Measurements from ENCODE around the gene SELENOI. TPM values are rescaled to one million over a fixed set of nuclear protein-coding genes. Genes with fewer than 3 reads are reported as not detected.
"Not testable (repeated sequence)": the region's sequence is repeated elsewhere in the genome, so short reads cannot be mapped to it uniquely, and the experiment has no call there.

Gene SELENOI
- total RNA-seq, 1 experiment from 2014 or later: 19.0 TPM

DNA sequence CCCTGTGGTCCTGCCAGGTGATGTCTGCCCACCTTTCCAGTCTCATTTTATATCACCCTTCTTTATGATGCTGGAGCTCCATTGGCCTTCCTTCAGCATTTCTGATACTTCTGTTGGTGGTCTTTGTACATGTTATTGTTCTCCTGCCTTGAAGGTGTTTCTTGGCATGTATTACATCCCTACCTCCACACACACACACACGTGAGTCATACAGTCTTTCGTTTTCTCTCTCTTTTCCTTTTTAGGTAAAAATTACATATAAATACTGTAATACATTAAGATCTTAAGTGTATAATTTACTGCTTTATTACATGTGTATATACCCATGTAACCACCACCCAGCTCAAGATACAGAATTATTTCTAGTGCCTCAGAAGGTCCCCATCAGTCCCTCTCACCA is 10.8 kb downstream of the SELENOI start:
- DNase-seq (ENCODE audit: low read depth): no peak

DNA sequence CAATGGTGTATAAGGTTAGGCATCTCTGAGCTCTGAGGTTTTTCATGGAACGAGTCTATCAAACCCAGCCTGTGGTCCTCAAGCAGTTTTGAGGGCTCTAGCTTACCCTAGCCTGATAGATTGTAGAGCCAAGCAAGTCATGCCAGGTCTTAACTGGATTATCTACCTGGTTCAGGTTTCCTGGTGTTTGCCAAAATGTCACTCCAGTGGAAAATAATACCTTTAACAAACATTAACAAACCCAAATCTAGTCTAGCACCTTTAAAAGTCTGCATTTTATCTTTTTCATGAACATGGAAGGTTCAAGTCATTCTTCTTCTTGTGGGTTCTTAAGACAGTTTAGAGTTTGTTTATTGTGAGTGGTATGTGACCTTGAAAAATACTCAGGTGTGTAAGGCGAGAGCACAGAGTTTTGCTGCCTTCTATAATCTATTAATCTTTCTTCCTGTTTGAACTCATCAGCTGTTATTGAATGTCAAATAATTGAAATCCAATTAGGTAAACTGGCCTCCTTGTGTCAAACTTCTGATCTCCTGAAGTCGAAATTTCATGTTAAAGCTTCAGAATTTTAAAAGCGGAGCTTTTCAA is 14.0 kb downstream of the SELENOI start:
- no peak for DNase-seq (ENCODE audit: low read depth)

DNA sequence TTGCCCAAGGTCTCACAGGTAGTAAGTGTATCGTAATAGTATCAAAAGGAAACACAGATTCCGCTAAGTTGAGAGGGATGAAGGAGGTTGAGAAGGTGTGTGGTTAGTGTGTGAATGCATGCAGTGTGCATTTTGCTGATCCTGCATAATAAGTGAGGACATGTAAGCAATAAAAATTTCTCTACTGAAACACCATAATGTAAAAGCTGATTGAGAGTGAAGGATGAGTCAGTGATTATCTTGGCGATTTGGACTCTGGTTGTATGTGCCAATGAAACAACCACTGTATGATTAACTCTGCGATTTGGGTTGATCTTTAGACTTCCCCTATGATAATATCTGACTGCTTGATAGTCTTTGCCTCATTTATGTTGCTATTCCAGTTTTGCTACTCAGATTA is 17.4 kb downstream of the SELENOI start:
- no peak for DNase-seq (ENCODE audit: low read depth)

DNA sequence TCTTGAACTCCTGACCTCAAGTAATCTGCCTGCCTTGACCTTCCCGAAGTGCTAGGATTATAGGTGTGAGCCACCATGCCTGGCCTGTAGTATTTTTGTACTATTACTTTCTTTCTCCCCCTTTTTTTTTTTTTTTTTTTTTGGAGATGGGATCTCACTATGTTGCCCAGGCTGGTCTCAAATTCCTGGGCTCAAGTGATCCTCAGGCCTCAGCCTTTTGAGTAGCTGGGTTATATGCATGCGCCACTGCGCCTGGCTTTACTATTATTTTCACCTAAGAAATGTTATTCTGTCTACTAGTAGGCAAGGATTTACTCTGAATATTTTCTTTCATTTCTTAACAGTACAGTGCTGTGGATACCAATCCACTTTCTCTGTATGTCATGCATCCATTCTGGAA is 18.0 kb downstream of the SELENOI start:
- DNase-seq (ENCODE audit: low read depth): no peak

DNA sequence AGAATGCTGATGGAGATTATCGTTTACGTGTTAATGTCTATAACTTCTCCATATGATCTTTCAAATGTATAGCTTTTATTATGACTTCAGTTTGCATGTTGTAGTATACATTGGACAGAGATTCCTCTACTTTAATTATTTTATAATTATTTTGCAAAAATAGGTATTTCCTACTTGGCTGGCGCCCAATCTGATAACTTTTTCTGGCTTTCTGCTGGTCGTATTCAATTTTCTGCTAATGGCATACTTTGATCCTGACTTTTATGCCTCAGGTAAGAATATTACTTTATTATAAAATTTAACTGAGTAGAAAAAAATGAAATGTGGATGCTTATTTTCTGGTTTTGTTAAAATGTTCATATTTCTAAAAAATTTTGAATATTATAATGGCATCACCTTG is 18.7 kb downstream of the SELENOI start:
- DNase-seq (ENCODE audit: low read depth): no peak

DNA sequence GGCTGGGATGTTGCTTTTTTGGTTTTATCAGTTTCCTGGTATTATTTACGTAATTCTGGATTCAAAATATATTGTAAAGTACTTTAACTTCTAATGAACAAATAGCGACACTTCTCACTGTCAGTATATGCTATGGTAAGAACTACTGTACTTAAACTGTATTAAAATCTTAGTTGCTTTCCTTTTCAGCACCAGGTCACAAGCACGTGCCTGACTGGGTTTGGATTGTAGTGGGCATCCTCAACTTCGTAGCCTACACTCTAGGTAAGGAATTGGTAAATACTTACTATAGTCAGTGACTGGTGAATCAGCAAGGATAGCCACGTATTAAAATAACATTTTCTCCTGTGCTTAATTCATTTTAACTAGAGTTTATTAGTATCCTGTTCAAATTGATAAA is 21.0 kb downstream of the SELENOI start:
- DNase-seq (ENCODE audit: low read depth): no peak

DNA sequence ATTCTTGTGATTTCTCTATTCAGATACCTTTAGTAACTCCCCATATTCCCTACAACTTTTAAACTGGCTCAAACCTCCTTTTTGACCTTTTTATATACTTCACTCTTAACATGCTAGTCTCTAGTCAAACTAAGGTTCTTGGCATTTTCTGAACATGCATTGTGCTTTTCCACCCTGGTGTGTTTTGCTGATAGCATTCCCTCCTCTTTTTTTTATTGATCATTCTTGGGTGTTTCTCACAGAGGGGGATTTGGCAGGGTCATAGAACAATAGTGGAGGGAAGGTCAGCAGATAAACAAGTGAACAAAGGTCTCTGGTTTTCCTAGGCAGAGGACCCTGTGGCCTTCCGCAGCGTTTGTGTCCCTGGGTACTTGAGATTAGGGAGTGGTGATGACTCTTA is 23.7 kb downstream of the SELENOI start:
- DNase-seq (ENCODE audit: low read depth): not testable (repeated sequence)

DNA sequence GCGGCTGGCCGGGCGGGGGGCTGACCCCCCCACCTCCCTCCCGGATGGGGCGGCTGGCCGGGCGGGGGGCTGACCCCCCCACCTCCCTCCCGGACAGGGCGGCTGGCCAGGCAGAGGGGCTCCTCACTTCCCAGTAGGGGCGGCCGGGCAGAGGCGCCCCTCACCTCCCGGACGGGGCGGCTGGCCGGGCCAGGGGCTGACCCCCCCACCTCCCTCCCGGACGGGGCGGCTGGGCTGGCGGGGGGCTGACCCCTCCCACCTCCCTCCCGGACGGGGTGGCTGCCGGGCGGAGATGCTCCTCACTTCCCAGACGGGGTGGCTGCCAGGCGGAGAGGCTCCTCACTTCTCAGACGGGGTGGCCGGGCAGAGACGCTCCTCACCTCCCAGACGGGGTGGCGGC is 25.0 kb downstream of the SELENOI start:
- DNase-seq (ENCODE audit: low read depth): not testable (repeated sequence)

DNA sequence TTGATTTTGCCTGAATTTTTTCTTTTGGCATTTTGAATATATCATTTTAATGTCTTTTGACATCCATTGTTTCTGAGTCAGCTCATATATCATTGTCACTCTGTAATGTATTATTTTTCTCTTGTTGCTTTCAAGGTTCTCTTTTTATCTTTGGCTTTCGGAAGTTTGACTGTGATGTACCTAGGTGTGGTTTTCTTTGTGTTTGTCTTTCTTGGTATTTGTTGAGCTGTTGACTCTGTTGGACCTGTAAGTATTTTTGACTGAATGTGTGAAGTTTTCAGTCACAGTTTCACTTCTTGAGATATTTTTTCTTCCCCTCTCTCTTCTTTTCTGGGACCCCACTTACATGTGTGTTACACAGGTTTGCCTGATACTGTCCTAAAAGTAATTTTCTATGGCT is 30.9 kb downstream of the SELENOI start:
- no peak for DNase-seq (ENCODE audit: low read depth)

DNA sequence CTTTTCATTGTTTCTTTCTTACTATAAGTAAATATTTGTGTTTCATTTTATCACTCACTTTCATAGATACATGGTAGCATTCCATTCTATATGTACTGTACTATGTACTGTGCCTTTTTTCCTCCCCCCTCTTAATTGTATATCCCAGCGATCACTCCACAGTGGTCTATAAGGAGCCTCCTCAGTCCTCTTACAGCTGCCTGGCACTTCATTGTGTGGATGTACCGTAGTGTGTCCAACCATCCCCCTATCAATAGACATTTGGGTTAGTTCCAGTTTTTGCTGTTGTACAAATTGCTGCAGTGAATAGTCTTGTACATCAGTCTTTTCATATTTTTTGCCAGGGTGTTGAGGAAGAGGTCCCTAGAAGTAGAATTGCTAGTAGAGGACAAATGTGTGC is 34.3 kb downstream of the SELENOI start:
- DNase-seq (ENCODE audit: low read depth): no peak

DNA sequence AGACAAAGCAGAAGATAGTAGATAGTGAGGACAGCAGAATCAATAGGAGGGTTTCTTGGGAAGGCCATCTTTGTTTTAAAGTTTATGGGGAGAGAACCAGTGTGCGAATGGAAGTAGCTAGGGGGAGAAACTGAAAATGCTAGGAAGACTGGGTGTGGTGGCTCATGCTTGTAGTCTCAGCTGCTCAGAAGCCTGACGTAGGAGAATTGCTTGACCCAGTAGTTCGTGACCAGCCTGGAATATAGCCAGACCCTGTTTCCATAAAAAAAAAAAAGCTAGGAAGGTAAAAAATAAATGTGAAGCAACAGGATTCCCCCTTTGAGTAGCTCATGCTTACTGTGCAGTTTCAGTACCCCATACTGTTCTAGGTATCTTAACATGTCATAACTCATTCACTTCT is 36.6 kb downstream of the SELENOI start:
- DNase-seq (ENCODE audit: low read depth): no peak

DNA sequence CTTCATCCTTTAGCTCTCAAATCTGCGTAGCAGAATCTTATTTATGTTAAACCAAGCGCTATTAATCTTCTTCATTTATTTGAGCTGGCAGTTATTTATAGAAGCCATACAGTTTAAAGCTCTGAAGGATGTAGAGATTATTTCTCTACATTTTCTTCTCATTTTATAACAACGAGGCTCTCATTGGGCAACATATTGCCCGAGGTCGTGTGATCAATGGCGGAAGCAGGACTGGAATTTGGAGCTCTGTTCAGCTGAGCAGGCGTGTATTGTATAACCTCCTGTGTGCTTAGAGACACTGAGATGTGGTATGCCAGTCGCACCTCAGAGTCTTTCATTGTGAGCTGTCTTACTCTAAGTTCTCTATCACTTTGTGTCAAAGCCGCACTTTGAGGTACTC is 38.2 kb downstream of the SELENOI start:
- DNase-seq (ENCODE audit: low read depth): no peak

DNA sequence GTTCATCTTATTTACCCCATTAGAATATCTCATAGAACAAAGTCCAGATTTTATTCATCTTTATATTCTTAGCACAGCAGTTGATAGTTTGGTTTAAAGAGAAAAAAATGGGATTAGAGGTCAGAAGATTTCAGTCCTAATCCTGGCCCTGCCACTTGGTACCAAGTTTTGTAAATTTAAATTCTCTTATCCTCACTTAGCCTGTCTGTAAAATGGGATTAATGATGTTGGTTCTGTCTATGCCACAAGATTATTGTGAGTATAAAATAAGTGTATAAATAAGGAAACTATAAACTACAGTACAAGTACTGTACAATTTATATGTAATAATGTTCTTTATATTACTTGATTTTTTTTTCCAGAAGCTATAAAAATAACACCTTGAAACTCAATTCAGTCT is 38.7 kb downstream of the SELENOI start:
- DNase-seq (ENCODE audit: low read depth): no peak

DNA sequence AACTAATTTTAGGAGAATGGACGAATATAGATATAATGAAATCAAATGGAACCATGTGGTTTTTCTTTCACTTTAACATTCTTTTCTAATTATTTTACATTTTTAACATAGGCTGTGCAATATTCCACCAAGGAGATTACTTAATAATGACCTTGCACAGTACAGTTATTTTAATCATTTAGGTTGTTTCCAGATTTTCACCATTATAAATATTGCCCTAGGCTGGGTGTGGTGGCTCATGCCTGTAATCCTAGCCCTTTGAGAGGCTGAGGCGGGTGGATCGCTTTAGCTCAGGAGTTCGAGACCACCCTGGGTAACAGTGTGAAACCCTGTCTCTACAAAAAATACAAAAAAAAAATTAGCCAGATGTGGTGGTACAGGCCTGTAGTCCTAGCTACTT is 41.2 kb downstream of the SELENOI start:
- DNase-seq (ENCODE audit: low read depth): no peak

DNA sequence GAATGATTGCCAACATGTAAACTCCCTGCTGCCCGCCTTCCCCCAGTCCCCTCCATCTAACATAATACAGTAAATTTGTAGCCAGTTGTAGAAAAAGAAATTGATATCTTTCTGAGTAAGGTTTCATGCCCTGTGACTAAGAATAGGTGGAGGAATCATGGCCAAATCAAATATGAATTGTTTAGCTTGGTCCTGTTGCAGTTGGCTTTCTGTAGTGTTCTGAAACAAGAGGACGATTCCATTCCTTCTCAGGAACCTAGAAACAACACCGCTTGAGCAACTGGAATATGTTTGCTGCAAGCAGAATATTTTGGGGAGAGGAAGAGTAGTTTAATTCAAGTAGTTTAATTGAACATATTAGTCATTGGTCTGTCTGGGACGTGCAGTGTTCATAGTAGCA is 48.8 kb downstream of the SELENOI start:
- DNase-seq (ENCODE audit: low read depth): no peak

DNA sequence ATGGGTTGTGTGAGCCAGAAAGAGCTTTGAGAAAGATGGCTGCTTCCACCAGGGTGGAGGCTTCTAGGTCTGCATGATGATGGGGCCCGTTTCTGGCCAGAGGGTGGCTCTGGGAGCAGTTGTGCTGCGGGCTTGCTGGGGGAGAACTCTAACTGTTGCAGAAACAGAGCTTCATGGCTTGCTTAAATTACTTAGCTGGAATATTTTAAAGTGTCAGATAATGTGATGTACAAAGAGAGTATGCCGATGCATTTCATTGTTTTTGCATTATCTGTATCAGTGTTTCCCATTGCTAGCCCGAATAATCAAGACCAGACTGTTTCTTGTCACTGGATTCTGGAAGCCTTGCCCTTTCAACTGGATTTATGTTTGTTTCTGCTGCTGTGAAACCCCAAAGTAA is 49.5 kb downstream of the SELENOI start:
- DNase-seq (ENCODE audit: low read depth): no peak

DNA sequence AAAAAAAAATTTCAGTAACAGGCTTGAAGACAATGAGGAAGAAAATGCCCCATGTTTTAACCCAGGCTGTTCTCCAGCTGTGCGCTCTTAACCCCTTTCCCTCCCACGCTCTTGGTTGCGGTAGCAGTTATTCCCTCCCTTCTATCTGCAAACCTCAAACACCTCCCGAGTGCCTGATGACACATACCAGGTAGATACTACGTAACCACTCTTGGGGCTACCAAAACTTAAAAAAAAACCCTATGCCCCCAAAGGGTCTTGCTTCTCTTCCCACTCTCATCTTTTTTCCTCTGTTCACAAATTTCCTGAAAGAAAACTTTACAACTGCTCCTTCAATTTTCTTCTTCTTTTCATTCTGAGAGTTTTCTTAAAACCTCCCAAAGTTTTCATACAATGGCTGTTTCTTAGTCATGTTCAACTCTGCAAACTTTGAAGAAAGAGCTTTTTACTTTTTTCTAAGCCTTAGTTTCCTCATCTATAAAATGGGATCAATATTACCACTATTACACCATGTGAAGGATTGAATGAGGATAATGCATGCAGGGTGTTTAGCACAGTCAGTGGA is 50.9 kb downstream of the SELENOI start:
- DNase-seq (ENCODE audit: low read depth): no peak

DNA sequence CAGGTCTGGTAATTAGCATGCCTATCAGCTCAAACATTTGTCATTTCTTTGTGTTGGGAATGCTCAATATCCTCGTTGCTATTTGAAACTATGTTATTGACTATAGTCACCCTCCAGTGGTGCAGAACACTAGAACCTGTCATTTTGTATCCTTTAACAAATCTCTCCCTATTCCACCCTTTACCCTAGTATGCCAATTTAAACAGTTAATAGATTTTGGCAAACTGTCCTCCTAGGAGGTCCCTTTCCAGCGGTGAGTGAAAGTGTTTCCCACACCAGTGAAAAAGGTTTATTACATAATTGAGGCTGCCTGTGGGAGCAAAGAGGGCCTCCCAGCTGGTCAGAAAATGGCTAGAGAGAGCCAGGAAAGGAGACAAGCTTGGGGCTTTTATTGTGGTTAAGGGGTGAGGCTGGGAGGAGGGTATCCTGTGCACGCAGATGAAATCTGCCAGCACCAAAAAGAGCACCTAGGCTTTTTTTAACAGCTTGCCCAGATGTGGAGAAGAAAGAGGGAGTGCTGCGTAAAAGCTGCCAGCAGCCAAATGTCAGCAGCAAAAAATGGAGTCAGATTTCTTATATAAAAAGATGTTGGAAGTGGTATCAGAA is 53.9 kb downstream of the SELENOI start:
- DNase-seq (ENCODE audit: low read depth): no peak

DNA sequence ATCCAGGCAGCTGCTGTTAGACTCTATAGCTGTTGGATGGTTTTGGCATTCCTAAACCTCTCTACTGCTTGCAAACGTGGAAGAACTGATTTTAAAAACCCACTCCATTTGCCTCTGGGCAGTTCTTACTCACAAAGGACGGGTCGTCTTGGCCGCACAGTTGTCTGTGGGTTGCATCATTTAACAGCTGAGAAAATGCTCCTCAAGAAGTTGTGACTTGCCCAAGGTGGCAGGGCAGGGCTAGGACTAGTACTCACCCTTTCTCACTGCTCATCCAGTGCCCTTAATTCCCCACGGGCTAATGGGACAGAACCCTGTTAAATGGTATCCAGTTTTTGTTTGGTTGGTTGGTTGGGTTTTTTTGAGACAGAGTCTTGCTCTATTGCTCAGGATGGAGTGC is 54.8 kb downstream of the SELENOI start:
- no peak for DNase-seq (ENCODE audit: low read depth)

DNA sequence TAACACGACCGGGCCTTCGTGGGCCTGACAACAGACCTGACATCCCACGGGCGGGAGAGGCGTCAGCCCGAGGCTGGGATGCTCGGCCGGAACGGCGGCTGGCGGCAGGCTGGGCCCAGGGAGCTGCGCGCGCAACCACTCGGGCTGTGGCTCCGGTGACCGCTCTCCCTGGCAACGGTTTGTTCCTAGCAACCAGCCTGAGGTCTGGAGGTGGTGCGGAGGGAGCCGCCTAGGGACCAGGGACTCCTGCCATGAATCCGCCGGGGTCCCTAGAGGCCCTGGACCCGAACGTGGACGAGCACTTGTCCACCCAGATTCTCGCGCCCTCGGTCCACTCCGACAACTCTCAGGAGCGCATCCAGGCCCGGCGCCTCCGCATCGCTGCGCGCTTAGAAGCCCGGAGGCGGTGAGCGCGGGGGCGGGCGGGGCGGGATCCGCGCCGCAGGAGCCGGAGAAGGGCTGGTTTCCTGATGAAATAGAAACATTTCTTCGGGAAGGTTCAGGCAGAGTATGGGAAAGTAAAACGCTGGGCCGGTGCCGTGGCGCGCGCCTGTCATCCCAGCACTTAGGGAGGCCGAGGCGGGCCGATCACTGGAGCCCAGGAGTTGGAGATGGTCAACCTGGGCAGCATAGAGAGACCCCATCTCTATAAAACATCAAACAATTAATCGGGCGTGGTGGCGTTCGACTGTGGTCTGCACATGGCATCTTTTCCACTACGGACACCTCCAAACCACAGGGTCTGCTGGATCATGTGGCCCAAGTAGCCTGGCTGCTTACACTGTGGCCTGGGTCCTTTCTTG is 56.0 kb downstream of the SELENOI start, which contains the start of gene DRC1:
Gene DRC1 (plus strand): TSS at position 182 of the 803 bp plus-strand sequence. CDS start 70 bp downstream, at position 252.
- DNase-seq (ENCODE audit: low read depth): no peak

DNA sequence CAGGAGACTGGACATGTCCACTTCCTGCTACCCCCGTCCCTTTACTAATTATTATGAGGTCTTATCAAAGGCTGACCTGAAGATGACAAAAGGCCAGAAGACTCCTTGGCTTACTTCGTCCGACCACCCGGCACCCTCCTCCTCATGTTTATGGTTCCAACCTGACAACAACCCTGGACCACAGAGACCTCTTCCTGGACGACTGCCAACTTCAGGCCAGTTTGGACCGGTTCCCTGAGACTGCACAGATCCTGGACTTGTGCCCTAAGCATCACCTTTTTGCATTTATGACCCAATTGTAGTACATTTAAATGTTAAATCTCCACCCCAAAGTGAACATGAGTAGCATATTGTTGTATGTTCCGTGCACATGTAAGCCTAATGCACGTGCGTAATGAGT is 61.6 kb downstream of the SELENOI start:
- no peak for DNase-seq (ENCODE audit: low read depth)

DNA sequence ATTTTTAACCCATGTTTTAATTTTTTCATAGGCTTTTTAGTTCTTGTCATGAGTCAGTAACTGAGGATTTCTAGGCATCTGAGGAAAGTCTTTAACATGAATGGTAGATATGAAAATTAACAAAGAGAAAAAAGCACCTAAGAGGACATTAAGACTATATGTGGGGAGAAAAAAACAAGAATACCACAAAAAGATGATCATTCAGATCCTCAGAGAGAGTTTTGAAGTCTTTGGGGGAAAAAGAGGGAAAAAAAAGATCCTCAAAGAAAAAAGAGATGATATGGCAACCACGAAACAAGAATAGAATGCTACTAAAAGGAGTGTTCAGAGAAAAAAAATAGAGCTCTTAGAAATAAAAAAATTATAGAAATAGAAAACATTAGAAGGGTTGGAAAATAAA is 63.8 kb downstream of the SELENOI start:
- DNase-seq (ENCODE audit: low read depth): no peak
